GM19397 (cell line): Measurements from ENCODE around the gene SPRED1.

Source experiments
- ATAC-seq: cut with Tn5 transposase; IDR thresholded peaks from one replicate; pipeline ENCODE4 v1.9.1; 2021; ENCODE audit warnings: mild to moderate bottlenecking, moderate library complexity; ENCODE audit not compliant: unreplicated experiment

SPRED1 gene

DNA sequence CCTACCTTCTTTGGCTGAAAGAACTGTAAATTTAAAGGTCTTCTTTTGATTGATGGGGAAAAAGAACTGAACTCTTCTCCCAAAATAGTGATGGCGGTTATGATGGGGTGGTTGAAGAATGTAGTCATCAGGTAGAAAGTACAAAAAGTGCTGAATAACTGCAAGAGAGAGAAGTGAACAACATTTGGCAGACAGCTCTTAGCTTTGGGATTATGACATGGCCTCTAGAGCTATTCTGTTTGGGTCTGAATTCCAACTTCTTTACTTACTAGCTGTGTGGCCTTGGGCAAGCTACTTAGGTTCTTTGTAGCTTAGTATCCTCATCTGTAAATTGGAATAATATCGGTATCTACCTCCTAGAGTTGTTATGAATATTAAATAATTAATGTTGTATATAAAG, 91.7 kb downstream of the SPRED1 start:
- ATAC-seq = no peak

DNA sequence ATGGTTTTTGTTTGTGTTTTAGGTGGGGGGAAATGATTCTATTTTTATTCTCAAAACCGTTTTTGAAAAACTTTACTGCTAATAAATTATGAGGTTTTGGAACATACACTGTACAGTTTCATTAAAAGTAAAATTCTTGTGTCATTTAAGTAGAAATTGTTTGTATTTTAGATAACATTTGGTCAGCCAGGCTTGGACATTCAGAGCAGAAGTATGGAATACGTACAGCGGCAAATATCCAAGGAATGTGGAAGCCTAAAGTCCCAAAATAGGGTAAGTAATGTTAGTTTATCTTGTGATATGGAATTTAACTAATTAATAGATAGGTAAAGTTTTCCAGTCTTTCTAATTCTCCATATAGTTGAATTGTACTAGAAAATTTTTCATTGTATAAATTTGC, 96.6 kb downstream of the SPRED1 start:
- no peak for ATAC-seq

DNA sequence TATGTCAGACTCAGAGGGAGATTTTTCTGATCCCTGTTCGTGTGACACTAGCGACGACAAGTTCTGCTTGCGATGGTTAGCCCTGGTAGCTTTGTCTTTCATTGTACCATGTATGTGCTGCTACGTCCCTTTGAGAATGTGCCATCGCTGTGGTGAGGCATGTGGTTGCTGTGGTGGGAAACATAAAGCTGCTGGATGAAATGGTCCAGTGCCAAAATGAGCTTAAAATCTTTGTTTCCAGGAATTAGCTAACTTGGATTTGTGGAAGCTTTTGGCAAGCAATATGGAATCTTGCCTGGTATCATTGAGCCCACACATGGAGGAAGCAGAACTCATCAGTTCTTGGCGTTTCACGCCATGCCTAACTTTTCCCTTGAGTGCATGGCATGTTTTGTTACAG, 98.8 kb downstream of the SPRED1 start:
- ATAC-seq = no peak

DNA sequence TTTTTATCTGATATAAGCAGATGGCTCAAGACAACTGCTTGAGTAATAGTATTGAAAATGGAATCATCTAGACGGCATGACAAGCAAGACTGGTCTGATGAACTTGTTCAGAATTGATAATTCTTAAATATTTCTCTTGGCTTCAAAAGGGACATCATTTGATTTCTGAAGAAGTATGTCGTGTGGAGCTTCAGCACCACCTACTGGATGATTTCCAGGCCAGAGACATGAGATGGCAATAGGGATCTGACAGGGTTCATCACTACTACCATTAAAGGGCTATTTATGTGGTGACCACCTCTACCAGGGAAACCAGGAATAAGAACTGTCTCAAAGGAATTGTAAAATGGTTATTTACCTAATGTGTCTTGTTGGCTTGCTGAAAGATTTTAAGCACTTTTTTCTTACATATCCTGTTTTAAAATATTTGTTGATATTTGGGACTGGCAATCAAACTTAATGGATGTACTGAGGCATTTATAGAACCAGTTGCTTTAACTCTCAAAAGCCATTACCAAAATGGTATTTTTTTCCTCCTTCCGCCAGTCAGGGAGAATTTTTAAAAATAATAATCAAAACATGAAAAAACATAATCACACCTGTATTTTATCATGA, 101.8 kb downstream of the SPRED1 start:
- ATAC-seq = no peak

DNA sequence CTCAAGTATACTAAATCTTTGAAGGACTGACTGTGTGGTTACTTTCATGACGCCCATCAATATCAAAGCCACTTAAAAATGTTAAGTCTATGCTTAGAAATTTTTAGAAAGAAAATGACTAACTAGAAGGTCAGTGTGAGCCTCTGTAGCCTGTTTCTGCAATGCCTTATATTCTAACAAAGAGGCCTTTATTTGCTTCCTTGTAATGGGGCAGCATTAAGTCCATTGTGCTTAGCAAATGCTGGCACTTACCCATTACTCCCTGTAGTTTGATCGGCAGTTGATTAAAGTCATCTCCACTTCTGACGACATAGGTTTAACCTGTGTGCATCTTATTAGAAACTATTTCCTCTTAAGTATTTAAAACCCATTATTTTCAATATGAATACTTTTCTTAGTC, 109.7 kb downstream of the SPRED1 start:
- ATAC-seq = no peak

DNA sequence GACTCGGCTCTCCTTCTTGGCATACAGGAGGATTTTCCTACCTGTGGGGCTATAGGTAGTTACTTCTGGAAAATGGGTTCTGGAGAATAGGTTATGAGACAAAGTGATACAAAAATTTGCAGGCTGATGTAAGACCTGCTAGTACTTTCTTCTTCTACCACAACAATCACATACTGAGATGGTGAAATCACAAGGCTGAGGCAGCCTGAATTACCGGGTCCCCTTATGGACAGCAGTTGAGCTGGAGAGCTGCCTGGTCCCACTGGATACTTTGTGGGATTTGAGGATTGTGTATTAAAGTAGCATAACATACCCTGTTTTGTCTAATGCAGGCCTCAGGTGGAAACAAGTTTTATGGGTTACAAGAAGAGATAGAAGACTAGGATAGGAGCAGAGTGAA, 114.8 kb downstream of the SPRED1 start:
- ATAC-seq = no peak

DNA sequence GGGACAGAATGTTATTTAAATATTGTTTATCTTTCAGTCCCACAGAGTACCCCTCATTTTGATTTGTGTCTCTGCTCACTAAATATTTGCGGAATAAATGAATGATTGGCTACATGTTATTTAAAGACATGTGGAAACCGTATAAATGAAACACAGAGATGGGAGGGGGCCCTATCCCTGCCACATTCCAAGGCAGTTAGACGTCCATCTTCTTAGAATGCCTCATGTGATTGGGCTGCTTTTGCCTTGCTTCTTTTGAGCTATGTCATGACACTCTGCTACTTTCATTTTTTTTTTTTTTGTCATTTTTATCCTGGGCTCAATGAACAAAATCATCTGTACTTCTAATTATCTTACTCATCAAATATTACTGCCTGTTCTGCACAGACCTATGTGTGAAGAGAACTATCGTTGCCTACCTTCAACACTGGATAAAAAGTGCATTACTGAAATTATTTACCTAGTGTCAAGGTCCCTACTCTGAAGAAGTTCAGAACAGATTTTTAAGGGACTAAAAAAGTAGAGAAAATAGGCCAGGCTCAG, 117.4 kb downstream of the SPRED1 start:
- no peak for ATAC-seq

DNA sequence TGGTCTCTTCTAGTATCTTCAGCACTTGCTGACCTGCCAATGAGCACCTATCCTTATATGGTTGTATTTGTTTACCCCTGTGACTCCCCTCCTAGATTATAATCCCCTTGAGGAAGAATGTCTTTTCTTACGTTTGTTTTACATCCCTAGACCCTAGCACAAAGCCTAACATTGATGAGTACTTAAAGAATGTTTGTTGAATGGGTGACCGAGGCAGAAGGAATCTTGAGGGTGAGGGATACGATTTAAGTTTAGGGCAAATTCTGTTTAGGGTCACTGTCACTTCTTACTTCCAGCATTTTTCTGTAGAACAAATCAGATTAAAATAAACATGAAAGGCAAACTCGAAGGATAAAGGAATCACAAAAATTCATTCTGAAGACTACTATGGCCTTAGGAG, 120.4 kb downstream of the SPRED1 start:
- ATAC-seq = no peak

DNA sequence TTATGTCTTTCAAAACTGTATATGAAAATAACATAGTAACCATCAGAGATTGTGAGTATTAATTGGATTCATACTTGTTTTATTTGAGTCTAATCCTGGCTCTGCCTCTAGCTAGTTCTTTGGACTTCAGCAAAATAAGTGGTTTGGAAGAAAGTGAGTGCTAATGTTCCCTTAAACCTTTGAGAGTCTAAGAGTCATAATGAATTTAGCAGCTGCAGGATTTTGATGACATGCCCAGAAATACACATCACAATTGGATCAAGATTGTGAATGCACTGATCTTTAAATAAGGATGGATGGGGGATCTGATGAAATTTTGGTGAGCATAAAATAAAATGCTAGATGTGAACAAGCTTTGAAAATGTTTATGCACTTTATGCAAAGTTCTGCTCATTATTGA, 121.4 kb downstream of the SPRED1 start:
- no peak for ATAC-seq

DNA sequence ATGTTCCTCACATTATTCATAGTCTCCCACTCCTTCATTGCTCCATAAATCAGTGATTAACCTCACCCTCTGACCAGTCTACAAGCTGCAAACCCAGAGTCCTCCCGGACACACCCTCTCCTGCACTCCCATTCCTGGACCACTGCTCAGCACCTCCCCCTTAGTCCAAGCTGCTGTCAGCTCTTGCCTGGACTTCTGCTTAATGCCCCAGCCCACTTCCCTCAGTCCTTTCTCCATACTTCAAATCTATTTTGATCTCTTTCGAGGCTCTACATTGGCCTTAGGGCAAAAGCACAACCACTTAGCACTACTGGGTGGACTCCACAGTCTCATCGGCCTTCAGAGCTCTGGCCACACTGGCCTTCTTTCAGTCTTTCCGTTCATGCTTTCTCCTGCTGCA, 121.9 kb downstream of the SPRED1 start:
- ATAC-seq = no peak

DNA sequence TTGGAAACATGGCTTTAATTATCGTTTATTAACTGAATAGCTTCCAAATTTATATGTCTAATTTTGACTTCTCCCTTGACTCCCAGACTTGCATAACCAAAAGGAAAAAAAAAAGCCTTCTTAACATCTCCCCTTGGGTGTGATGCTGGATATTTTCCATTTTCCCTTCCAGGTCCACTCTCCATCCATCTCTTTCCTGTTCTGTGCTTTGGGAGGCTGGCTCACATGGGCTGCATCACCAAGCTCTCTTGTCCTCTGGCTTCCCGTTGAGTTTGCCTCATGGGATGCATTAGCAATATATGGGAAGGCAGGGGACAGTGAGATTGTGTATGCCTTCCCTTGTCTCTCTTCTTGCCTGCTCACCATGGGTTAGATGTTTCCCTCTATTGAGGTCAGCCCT, 123.4 kb downstream of the SPRED1 start:
- ATAC-seq = no peak

DNA sequence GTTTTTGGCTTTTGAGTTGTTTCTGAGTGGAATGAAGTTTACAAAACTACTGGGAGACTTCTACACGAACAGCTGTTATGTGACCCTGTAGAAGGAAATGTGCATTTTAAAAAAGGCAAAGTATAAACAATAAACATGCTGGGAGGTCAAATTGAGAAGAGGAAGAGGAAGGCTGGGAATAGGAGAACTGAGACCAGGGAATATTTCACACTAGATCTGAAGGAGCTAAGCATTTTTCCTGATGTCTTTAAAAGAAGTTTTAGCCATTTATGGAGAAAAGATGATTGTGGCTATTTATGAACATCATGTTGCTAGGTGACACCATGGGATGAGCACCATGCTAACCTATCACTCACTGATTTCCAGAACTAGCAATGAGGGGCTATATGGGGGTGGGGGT, 125.0 kb downstream of the SPRED1 start:
- no peak for ATAC-seq

DNA sequence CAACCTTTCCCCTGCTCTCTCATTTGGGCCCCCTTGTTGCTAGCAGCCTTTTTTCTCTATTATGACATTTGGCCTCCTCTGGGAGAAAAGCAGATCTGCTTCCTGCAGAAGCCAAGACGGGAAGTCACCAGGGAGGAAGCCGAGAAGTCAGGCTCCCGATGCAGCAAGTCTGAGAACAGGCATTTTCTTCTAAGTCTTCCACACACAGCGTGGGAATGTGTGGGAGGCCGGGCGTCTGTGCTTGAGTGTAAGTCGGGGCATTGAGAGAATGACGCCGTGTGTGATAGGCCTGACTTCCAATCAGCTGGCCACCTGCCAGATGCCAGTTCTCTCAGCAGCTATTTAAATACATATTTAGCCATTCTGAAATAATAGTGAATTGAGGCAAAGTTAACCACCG, 125.5 kb downstream of the SPRED1 start:
- no peak for ATAC-seq

DNA sequence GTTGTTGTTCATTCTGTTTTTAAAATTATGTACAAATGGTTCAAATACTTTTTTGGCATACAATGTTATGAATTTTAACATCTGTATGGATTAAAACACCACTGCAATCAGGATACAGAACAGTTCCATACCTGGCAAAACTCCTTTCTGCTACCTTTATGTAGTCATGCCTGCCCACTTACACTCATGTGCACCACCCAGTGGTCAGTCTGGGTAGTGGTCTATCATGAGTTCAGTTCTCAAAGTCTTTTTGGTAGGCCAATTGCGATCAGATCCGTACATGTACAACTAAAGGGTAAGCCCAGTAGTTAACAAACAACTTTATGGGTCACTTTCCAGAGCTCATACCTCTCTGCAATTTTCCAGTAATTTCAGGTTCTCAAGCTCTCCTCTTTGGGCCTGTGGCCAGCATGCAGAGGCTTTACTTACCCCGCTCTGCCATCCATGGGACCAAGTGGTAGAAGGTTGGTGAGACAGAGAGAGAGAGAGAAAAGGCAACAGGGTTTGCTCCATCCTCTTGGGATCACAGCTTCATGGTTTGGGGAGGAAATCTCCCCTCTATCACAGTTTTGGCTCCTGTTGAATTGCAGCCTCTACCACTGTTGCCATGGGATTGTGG, 137.4 kb downstream of the SPRED1 start:
- ATAC-seq = peak; percentile 74

DNA sequence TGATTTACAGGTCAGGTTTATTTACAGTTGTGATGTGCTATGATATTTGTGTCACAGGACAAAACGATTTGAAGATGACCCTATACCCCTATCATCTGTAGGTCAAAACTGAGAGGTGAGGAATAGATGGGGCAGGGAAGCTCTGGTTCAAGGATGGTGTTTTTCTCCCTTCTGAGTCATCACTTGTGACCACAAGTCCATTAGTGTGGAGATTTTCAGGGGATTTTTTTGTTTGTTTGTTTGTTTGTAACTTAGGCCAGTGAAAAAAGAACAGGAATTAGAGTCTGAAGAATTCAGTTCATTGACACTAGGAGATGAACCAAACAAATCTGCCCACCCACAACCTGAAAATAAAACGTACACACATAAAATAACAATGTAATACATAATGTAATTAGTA, 138.6 kb downstream of the SPRED1 start:
- ATAC-seq = no peak

DNA sequence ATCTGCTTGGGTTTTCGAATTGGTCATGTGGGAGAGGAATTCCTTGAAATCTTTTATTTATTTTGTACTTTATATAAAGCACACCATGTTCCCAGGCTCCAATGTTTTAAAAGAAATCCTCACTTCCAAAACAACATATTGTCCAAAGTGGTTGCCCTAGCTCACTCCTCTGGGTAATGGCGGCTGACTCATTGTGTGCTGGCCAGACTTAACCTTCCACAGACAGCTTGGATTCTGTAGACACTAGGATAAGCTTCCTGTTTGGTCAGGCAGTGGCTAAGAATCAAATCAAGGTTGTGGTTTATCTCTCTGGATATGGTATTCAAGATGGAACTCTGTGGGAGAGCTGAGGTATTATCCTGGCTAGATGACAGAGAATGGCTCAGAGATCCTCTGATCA, 145.5 kb downstream of the SPRED1 start:
- ATAC-seq = no peak

DNA sequence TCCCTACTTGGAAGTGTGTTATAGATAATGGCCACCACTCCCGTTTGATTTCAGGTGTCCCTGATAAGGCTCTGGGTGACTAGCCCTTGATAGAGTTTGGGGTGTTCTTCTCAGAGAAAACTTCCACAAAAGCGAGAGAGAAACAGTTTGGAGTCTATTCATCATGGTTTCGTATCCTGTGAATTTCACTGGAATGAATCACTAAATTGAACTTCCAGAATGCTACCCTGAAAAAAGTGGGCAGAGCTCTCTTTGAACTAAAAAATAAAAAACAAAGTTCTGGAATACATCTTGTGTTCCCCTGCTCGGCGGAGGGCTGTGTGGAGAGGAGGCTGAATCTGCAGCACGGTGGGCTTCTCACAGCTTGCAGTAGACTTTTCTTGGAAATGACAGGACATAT, 148.5 kb downstream of the SPRED1 start:
- ATAC-seq = no peak

DNA sequence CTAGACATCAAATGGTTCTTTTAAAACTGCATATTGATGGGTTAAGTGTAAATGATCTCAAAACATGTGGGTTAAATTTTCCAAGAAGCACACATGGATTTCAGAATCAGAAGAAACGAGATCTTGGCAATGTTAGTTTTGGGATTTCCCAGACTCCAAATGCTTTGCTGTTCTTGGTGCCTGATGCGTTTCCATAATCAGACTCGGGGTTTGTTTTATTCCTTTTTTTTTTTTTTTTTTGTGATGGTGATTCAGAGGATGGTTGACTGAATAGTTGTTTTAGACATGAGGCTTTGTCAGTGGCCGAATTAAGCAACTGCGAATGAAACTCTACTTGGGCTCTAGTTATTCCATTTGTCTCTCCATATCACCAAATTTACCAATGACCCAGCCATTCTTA, 149.1 kb downstream of the SPRED1 start:
- no peak for ATAC-seq

DNA sequence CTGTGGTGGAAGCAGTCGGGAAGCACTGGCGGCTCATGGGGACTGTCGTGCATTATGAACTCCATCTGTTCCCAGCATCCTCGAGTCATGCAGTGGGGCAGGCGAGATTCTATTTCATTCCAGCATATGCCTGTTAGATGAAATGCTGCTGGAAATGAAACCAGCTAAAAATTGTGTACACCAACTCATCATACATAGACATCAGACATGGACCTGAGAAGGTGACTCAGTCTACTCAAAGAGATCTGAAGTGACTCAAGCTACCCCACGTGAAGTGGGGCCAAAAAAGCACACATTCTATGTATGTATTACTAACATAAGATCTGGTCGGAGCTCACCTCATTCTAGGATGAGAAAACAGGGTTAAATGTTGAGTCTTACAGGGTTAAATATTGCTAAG, 153.8 kb downstream of the SPRED1 start:
- ATAC-seq = no peak
